ENCODE measurements around the gene RANBP3.

RANBP3 gene

GRCh38 chr19:5926641-5927440, 51.1 kb downstream of the RANBP3 start:
- no peak for DNase-seq (ENCODE audit: low spot score)

DNA sequence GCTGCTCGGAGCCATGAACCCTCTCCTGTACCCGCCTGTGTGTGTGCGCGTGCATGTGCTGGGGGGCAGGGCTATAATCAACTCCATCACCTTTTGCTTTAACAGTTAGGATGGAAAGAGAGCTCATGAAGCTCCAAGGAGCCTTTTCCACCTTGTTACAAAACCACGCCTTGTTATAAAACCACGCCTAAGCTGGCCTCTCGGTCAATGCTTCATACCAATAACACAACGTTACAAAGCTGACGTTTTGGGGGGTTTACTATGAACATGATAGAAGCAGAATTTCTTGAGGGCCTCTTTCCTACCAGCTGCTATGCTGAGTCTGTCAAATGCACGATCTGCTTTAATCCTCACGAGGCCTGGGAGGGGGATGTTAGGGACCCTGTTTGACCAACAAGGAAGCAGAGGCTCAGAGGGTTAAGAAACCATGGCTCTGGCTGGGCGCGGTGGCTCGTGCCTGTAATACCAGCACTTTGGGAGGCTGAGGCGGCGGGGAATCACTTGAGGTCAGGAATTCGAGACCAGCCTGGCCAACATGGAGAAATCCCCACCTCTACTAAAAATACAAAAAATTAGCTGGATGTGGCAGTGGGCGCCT, 52.0 kb downstream of the RANBP3 start:
- no peak for DNase-seq (ENCODE audit: low spot score)

- no peak for DNase-seq (ENCODE audit: low spot score)
These were observed 54.6 kb downstream of the RANBP3 start for GRCh38 chr19:5923356-5923755.

DNA sequence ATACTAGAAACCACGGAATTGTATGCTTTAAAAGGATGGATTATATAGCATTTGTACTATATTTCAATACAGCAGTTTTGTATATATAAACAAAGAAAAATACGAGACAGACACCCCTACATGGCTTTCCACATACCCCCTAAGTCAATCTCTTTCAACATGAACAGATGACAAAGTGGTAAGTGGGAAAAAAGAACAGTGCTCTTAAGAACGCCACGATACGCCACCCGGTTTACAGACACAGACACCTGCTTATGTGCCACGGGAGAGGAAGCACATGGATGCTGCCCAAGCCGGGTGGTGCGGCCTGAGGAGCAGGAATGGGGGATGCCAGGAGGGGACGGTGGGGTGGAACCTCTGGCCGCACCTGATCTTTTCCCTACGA, 55.8 kb downstream of the RANBP3 start:
- no peak for DNase-seq (ENCODE audit: low spot score)

DNA sequence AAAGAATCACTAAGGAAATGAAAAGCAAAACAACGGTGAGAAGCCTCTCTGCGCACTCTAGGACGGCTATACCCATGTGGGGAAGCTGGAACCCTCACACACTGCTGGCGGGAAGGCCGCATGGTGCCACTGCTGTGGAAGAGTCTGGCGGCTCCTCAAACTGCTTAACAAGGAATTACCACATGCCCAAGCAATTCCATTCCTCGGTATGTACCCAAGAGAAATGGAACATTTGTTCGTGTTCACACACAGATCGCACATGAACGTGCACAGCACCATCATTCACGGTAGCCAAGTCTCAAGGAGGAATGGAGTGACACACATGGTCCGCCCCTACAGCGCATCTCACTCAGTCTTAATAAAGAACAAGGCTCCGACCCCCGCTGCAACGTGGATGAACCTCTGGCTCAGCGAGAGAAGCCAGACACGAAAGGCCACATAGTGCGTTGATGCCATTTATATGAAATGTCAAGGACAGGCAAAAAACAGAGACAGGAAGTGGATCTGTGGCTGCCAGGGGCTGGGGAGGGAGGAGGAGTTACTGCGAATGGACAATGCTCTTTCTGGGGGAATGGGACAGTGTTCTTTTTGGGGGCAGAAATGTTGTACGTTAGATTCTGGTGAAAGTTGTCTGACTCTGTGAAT, 56.3 kb downstream of the RANBP3 start:
- no peak for DNase-seq (ENCODE audit: low spot score)

DNA sequence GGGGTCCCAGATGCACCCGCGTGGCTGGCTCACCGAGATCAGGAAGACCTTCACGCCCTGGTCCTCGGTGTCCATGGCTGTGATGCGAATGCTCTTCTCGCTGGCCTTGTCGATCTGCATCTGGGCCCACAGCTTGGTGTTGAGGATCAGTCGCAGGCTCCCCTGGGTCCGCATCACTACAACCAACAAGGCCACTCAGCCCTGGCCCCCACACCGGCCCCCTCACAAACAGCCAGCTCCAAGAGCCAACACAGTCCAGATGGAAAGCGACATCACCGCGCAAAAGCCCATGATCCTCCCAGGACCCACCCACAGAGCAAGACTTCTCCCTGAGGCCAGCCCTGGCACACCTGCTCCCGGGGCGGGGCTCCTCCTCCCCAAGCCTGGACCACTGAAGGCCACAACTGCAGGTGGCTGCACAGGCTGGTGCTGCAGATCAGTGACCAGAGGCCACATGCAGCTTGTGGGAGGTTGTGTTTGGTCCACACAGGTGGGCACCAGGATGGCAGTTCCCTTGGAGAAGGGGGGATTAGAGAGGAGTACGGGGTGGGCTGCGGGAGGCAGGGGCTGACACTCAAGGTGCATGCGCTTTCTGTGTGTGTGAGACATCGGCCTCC, 59.4 kb downstream of the RANBP3 start:
- DNase-seq (ENCODE audit: low spot score): no peak

DNA sequence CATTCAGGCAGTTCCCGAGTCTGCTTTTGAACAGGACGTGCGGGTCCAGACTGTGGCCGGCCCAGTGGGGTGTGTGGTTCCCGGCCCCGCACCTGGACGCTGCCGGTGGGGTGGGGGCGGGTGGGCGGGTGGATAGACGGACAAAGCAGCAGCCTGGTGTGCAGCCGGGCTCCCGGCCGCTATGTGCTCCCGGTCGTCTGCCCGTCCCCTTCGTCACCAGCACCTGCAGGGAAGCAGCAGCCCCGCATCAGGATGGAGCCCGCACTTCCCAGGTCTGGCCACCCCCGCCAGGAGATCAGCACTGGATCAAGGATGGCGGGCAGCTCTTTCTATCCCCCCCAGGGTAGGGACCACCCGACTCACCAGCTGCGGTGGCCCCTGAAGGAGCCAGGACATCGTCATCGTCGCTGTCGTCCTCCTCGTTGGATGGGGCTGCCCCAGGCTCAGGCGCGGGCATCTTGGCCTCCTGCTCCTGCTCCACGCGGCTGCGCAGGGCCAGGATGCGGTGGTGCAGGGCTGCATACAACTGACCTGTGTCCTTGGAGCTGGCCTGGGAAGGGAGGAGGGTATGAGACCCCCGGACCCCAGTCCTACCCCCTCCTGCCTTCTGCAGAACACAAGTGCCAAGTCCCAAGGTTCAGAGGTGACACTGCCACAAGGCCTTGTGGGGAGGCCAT, 60.4 kb downstream of the RANBP3 start:
- no peak for DNase-seq (ENCODE audit: low spot score)

- DNase-seq (ENCODE audit: low spot score): no peak
These were observed 61.7 kb downstream of the RANBP3 start for GRCh38 chr19:5916181-5916708.

GRCh38 chr19:5915782-5916165, 62.2 kb downstream of the RANBP3 start:
- DNase-seq (ENCODE audit: low spot score): no peak

- DNase-seq (ENCODE audit: low spot score): no peak
These were observed 62.8 kb downstream of the RANBP3 start for GRCh38 chr19:5914946-5915781.

DNA sequence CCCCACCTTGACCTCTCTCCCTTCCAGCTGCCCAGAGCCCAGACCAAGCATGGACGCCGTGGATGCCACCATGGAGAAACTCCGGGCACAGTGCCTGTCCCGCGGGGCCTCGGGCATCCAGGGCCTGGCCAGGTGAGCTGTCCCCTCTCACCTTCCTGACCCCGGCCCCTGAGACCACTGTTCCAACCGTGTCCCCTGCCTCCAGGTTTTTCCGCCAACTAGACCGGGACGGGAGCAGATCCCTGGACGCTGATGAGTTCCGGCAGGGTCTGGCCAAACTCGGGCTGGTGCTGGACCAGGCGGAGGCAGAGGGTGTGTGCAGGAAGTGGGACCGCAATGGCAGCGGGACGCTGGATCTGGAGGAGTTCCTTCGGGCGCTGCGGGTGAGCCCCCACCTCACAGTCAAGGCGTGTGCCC, 63.6 kb downstream of the RANBP3 start:
- no peak for DNase-seq (ENCODE audit: low spot score)

GRCh38 chr19:5913739-5914357, 64.1 kb downstream of the RANBP3 start, which contains the start of gene CAPS:
TSS of gene CAPS (plus strand) at chr19:5914254. CDS start at chr19:5914407, 153 bp downstream.
- DNase-seq (ENCODE audit: low spot score): peak; percentile 30

DNA sequence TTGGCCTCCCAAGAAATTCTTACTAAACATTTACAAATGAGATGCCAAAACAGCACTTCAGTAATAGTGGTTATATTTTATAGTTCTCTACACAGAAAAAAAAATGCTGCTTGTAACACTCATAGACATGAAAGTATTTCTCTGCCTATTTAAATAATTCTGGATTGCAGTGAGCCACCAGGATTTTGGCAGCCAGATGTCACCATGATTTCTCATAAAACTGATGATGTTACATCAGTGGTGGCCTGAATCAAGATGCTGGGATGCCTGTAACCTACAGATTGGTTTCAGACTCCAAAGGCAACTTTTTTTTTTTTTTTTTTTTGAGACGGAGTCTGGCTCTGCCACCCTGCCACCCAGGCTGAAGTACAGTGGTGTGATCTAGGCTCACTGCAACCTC, 66.6 kb downstream of the RANBP3 start:
- no peak for DNase-seq (ENCODE audit: low spot score)

- no peak for DNase-seq (ENCODE audit: low spot score)
These were observed 67.4 kb downstream of the RANBP3 start for GRCh38 chr19:5910638-5910907.

- no peak for DNase-seq (ENCODE audit: low spot score)
These were observed 69.0 kb downstream of the RANBP3 start for GRCh38 chr19:5908773-5909442.

DNA sequence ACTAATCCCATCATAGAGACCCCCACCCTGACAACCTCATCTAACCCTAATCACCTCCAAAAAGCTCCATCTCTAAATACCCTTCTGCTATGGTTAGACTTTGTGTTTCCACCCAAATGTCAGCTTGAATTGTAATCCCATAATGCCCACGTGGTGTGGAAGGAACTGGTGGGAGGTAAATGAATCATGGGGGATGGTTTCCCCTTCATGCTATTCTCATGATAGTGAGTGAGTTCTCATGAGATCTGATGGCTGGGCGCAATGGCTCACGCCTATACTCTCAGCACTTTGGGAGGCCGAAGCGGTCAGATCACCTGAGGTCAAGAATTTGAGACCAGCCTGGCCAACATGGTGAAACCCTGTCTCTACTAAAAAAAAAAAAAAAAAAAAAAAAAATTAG, 70.7 kb downstream of the RANBP3 start:
- DNase-seq (ENCODE audit: low spot score): no peak

- no peak for DNase-seq (ENCODE audit: low spot score)
These were observed 72.7 kb downstream of the RANBP3 start for GRCh38 chr19:5905114-5905778.

GRCh38 chr19:5904352-5905113, 73.4 kb downstream of the RANBP3 start, which contains the start of gene VMAC:
TSS of gene VMAC (plus strand) at chr19:5904872. CDS start at chr19:5904891, 19 bp downstream.
- DNase-seq (ENCODE audit: low spot score): peak; percentile 100
